IMR-90 (cell line): ENCODE data around the gene AMDHD2. TPM values are rescaled to one million over a fixed set of nuclear protein-coding genes. Genes with fewer than 3 reads are reported as not detected.

Source experiments
- ATAC-seq: fragments of 200-7000 bp; cut with Tn5 transposase; 2 replicates; pipeline ENCODE4 v1.9.1; 2020; ENCODE audit warnings: low read depth, mild to moderate bottlenecking, moderate library complexity
- BruUV-seq: library from RNA; stranded (reverse); fragments of 400-500 nt; replicated peaks from 2 replicates; lab custom pipeline; 2021; lab: Mats Ljungman, UMichigan
- CTCF ChIA-PET: fragments of 300-600 bp; formaldehyde crosslinking; extraction: SDS; loops from one replicate; lab custom pipeline; 2021; ENCODE audit warnings: antibody characterized with exemption; lab: Yijun Ruan, JAX
- POLR2A ChIA-PET: fragments of 300-600 bp; sonication (Branson Sonifier 250); formaldehyde crosslinking; loops from one replicate; lab custom pipeline; 2022; ENCODE audit warnings: antibody characterized with exemption; ENCODE audit not compliant: unreplicated experiment; lab: Charles Lee
- DNase-seq: peaks from one replicate; pipeline ENCODE4 v3.0.0; 2013
- H2AFZ ChIP-seq: replicated peaks from 2 replicates; pipeline ENCODE3; 2013; ENCODE audit warnings: low read length, mild to moderate bottlenecking; ENCODE audit not compliant: poor library complexity
- H2AK5ac ChIP-seq: 2 replicates; pipeline ENCODE4 v1.6.1; 2013; ENCODE audit warnings: low read depth, low read length, inconsistent platforms
- H2AK9ac ChIP-seq: replicated peaks from 2 replicates; pipeline ENCODE3; 2013; ENCODE audit warnings: mild to moderate bottlenecking, low read depth, low read length, moderate library complexity; ENCODE audit not compliant: poor library complexity
- H2BK120ac ChIP-seq: 2 replicates; pipeline ENCODE4 v1.6.1; 2013; ENCODE audit warnings: low read depth, low read length, inconsistent platforms
- H2BK15ac ChIP-seq: 3 replicates; pipeline ENCODE4 v1.6.1; 2013; ENCODE audit warnings: low read depth, low read length, inconsistent platforms
- H2BK20ac ChIP-seq: 2 replicates; pipeline ENCODE4 v1.6.1; 2013; ENCODE audit warnings: low read depth, mild to moderate bottlenecking, inconsistent platforms, low read length, moderate library complexity
- H2BK5ac ChIP-seq: 2 replicates; pipeline ENCODE4 v1.6.1; 2013; ENCODE audit warnings: mild to moderate bottlenecking, low read depth, low read length, inconsistent platforms; ENCODE audit not compliant: poor library complexity, severe bottlenecking
- H3K14ac ChIP-seq: replicated peaks from 2 replicates; pipeline ENCODE4 v1.6.1; 2013; ENCODE audit warnings: low read depth, low read length, inconsistent platforms
- H3K18ac ChIP-seq: 2 replicates; pipeline ENCODE4 v1.6.1; 2013; ENCODE audit warnings: low read depth, low read length, control low read depth
- H3K23ac ChIP-seq: 2 replicates; pipeline ENCODE4 v1.6.1; 2013; ENCODE audit warnings: low read depth, low read length, inconsistent platforms
- H3K27ac ChIP-seq: 2 replicates; pipeline ENCODE4 v1.5.1; 2013; ENCODE audit warnings: mild to moderate bottlenecking, control low read depth, low read length; ENCODE audit not compliant: insufficient read depth
- H3K27me3 ChIP-seq: 2 replicates; pipeline ENCODE4 v1.6.1; 2013; ENCODE audit warnings: low read length; ENCODE audit not compliant: control insufficient read depth, insufficient read depth
- H3K36me3 ChIP-seq: 2 replicates; pipeline ENCODE4 v1.6.1; 2013; ENCODE audit warnings: low read length, mixed read lengths; ENCODE audit not compliant: control insufficient read depth, insufficient read depth
- H3K4ac ChIP-seq: 2 replicates; pipeline ENCODE4 v1.6.1; 2013; ENCODE audit warnings: low read depth, low read length, inconsistent platforms
- H3K4me1 ChIP-seq: 2 replicates; pipeline ENCODE4 v1.6.1; 2013; ENCODE audit warnings: low read length, mixed read lengths; ENCODE audit not compliant: control insufficient read depth, insufficient read depth
- H3K4me2 ChIP-seq: 2 replicates; pipeline ENCODE4 v1.6.1; 2013; ENCODE audit warnings: low read depth, mild to moderate bottlenecking, control low read depth, low read length, moderate library complexity
- H3K4me3 ChIP-seq: 2 replicates; pipeline ENCODE4 v1.5.1; 2013; ENCODE audit warnings: low read depth, mild to moderate bottlenecking, control low read depth, low read length, moderate library complexity; ENCODE audit not compliant: insufficient read depth
- H3K56ac ChIP-seq: 2 replicates; pipeline ENCODE4 v1.6.1; 2013; ENCODE audit warnings: low read length, inconsistent platforms; ENCODE audit not compliant: insufficient read depth; ENCODE audit errors: extremely low read depth
- H3K79me1 ChIP-seq, 2 experiments: 2 replicates each; pipeline ENCODE4 v1.6.1; 2013; ENCODE audit warnings: low read length in 2 of 2, inconsistent platforms in 1 of 2, low read depth in 1 of 2
- H3K9ac ChIP-seq: 2 replicates; pipeline ENCODE4 v1.6.1; 2013; ENCODE audit warnings: low read depth, low read length, control low read depth
- H3K9me1 ChIP-seq: 2 replicates; pipeline ENCODE4 v1.6.1; 2013; ENCODE audit warnings: low read length, inconsistent platforms; ENCODE audit not compliant: insufficient read depth
- H3K9me3 ChIP-seq: 2 replicates; pipeline ENCODE4 v1.6.1; 2013; ENCODE audit warnings: low read length; ENCODE audit not compliant: control insufficient read depth, insufficient read depth
- H4K20me1 ChIP-seq: 2 replicates; pipeline ENCODE4 v1.6.1; 2013; ENCODE audit warnings: low read length, inconsistent platforms; ENCODE audit not compliant: insufficient read depth
- H4K5ac ChIP-seq: 2 replicates; pipeline ENCODE4 v1.6.1; 2013; ENCODE audit warnings: mild to moderate bottlenecking, low read depth, low read length, control low read depth
- H4K8ac ChIP-seq, 2 experiments: 2 replicates each; pipeline ENCODE4 v1.6.1; 2013; ENCODE audit warnings: low read depth in 2 of 2, low read length in 2 of 2, control low read depth in 1 of 2, inconsistent platforms in 1 of 2
- H4K91ac ChIP-seq: 2 replicates; pipeline ENCODE4 v1.6.1; 2013; ENCODE audit warnings: low read depth, low read length, inconsistent platforms; ENCODE audit not compliant: insufficient read depth
- BHLHE40 ChIP-seq: fragments of 150-350 bp; IDR thresholded peaks from 2 replicates; pipeline ENCODE4 v1.6.1; 2016; ENCODE audit warnings: mild to moderate bottlenecking, low read depth, low read length
- CEBPB ChIP-seq: IDR thresholded peaks from 2 replicates; pipeline ENCODE4 v1.6.1; 2012; ENCODE audit warnings: low read depth, low read length, improper control_type of control experiment
- FOS ChIP-seq: fragments of 150-350 bp; IDR thresholded peaks from 2 replicates; pipeline ENCODE4 v1.6.1; 2016; ENCODE audit warnings: low read depth, low read length
- MAFK ChIP-seq: IDR thresholded peaks from 2 replicates; pipeline ENCODE4 v1.6.1; 2012; ENCODE audit warnings: low read depth, low read length, improper control_type of control experiment
- NFE2L2 ChIP-seq: fragments of 150-350 bp; IDR thresholded peaks from 2 replicates; pipeline ENCODE4 v1.6.1; 2016; ENCODE audit warnings: low read depth, mild to moderate bottlenecking, low read length
- POLR2A ChIP-seq: IDR thresholded peaks from 2 replicates; pipeline ENCODE4 v1.6.1; 2012; ENCODE audit warnings: mild to moderate bottlenecking, low read depth, low read length
- USF2 ChIP-seq: fragments of 150-350 bp; IDR thresholded peaks from 2 replicates; pipeline ENCODE4 v1.6.1; 2017; ENCODE audit warnings: mild to moderate bottlenecking, antibody characterized with exemption, low read length, low read depth
- WGBS, 2 experiments: methylation state at CpG; one replicate each; pipeline versions ENCODE4 v1.1.5 to v1.1.7; 2013; ENCODE audit warnings: missing lambda C conversion rate in 2 of 2; ENCODE audit not compliant: insufficient read length in 1 of 2; ENCODE audit errors: extremely low coverage in 2 of 2; 5-methylcytosine and 5-hydroxymethylcytosine counted together
- dilution Hi-C: fragments of 300-500 bp; cut with HindIII; formaldehyde crosslinking; loops from one replicate; pipeline ENCODE4 v1.14.3; 2018; ENCODE audit warnings: low sequenced_read_pairs; ENCODE audit not compliant: unreplicated experiment
- in situ Hi-C: fragments of 300-500 bp; cut with MboI; formaldehyde crosslinking; loops from 3 replicates; pipeline ENCODE4 v1.14.3; 2019; ENCODE audit warnings: low sequenced_read_pairs, inconsistent platforms, mixed read lengths
- intact Hi-C: fragments of 100-400 bp; cut with micrococcal nuclease; formaldehyde crosslinking; loops from 2 replicates; pipeline ENCODE4 v1.10.0; 2022
- polyA plus RNA-seq, 3 experiments: library from polyadenylated mRNA; depleted of rRNA; stranded (reverse); fragments of >200 nt; gene quantifications; 2 replicates each; pipeline ENCODE4 v1.2.3, GENCODE V29; 2012; ENCODE audit warnings: low replicate concordance in 1 of 3
- total RNA-seq: library from RNA; depleted of rRNA; stranded (reverse); fragments of >200 nt; gene quantifications from 2 replicates; pipeline ENCODE4 v1.2.3, GENCODE V29; 2012
- TF ChIP-seq, protein P1 (sequence below): conservative IDR thresholded peaks from 2 replicates; pipeline ENCODE4 v1.5.1; 2012; ENCODE audit warnings: mild to moderate bottlenecking, low read depth, low read length, improper control_type of control experiment

The AMDHD2 gene
- total and polyA plus RNA-seq, 2 of the 4 experiments (the other 2 are of a cell fraction): 10.6 to 30.3 TPM

DNA sequence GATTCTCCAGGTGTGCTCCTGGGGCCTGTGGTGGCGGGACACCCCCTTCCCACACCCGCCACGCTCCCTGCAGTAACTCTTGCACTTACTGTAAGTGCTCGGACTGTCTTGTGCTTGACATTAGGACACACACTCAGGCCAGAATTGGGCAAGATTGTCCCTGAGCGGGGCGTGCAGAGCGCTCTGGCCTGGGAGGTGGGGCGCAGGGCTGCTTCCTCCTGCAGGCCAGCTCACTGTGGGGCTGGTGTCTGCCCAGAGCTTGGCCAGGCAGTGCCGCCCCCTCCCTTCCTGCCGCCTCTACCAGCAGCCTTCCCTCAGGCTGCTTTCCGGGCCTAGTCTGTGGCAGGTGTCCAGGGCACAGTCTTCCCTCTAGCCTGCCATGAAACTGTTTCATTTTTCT is 12.5 kb upstream of the AMDHD2 start:
- DNase-seq (no peak), ATAC-seq (no peak)
- no peak overlapping the region for H3K27ac ChIP-seq
- no peak overlapping the region for H2BK120ac ChIP-seq
- BruUV-seq: no TSS peak
- H3K9ac ChIP-seq: no peak overlapping the region
- H4K5ac ChIP-seq: no peak overlapping the region
- intact Hi-C loops: no loop called here
- no peak overlapping the region for H2AFZ ChIP-seq
- H3K27me3 ChIP-seq: no peaks in the 10 kb centered on the region
- no peak overlapping the region for H3K4ac ChIP-seq
- no peak overlapping the region for H3K14ac ChIP-seq
- ChIA-PET POLR2A (no interaction called here), CTCF (no interaction called here)
- H3K36me3 ChIP-seq: no peaks in the 10 kb centered on the region
- H3K23ac ChIP-seq: no peak overlapping the region
- H3K18ac ChIP-seq: no peak overlapping the region
- H2BK20ac ChIP-seq: no peak overlapping the region
- H3K56ac ChIP-seq: no peak overlapping the region
- 89% methylated on average over 11 of the region's 11 CpGs; no CpG with 5 or more reads in 1 of the 2 experiments for WGBS, 2 experiments
- H3K4me1 ChIP-seq: peaks cover 8% of the 10 kb centered on the region
- no peak overlapping the region for H3K4me2 ChIP-seq
- no peak overlapping the region for H4K8ac ChIP-seq
- H3K9me3 ChIP-seq: no peaks in the 10 kb centered on the region
- no peak overlapping the region for H2AK5ac ChIP-seq
- TF ChIP-seq, protein P1, sequence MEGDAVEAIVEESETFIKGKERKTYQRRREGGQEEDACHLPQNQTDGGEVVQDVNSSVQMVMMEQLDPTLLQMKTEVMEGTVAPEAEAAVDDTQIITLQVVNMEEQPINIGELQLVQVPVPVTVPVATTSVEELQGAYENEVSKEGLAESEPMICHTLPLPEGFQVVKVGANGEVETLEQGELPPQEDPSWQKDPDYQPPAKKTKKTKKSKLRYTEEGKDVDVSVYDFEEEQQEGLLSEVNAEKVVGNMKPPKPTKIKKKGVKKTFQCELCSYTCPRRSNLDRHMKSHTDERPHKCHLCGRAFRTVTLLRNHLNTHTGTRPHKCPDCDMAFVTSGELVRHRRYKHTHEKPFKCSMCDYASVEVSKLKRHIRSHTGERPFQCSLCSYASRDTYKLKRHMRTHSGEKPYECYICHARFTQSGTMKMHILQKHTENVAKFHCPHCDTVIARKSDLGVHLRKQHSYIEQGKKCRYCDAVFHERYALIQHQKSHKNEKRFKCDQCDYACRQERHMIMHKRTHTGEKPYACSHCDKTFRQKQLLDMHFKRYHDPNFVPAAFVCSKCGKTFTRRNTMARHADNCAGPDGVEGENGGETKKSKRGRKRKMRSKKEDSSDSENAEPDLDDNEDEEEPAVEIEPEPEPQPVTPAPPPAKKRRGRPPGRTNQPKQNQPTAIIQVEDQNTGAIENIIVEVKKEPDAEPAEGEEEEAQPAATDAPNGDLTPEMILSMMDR: no peak
- TF ChIP-seq MAFK: no peak
- no peak for TF ChIP-seq NFE2L2
- no peak for TF ChIP-seq FOS
- TF ChIP-seq BHLHE40: no peak
- TF ChIP-seq POLR2A: no peak
- TF ChIP-seq USF2: no peak
- no peak for TF ChIP-seq CEBPB
- no peak overlapping the region for H4K91ac ChIP-seq
- 0 out of 2 replicates have a peak, but pooled peaks cover 1% of the 10 kb centered on the region for H4K20me1 ChIP-seq
- in situ Hi-C loops: loop anchor here (10.0 kb wide), 1 partner anchor 253 kb away; the partner anchor contains the start of gene ECI1
- H3K79me1 ChIP-seq: peaks cover 0 to 6% of the 10 kb centered on the region in 2 experiments; a peak in 1 of 4 replicates
- H3K4me3 ChIP-seq: no peak overlapping the region
- H2AK9ac ChIP-seq: no peak overlapping the region
- H3K9me1 ChIP-seq: peaks cover 3% of the 10 kb centered on the region; the same call in 1 of the 2 replicates
- dilution Hi-C loops: no loop called here
- no peak overlapping the region for H2BK15ac ChIP-seq
- no peak overlapping the region for H2BK5ac ChIP-seq
